SU-DHL-6 (cell line): Measurements from ENCODE around the gene FRAS1.

Source experiments
- CTCF ChIP-seq: fragments of 200-600 bp; sonication (generic); IDR thresholded peaks from one replicate; pipeline ENCODE4 v1.5.1; 2017; ENCODE audit warnings: antibody characterized with exemption, mild to moderate bottlenecking, low read length, moderate library complexity; ENCODE audit not compliant: insufficient read depth, poor library complexity, severe bottlenecking
- EZH2phosphoT487 ChIP-seq: fragments of 200-600 bp; sonication (generic), shearing (Covaris generic); conservative IDR thresholded peaks from 2 replicates; pipeline ENCODE4 v1.6.1; 2018; ENCODE audit warnings: mild to moderate bottlenecking, antibody characterized with exemption, low read length, moderate library complexity, mixed read lengths

GRCh38 chr4:78099058-78099457, 41.9 kb downstream of the FRAS1 start:
- TF ChIP-seq CTCF = no peak
- TF ChIP-seq EZH2phosphoT487 = no peak
